Measurements from ENCODE around the gene DOCK6. TPM values are rescaled to one million over a fixed set of nuclear protein-coding genes. Genes with fewer than 3 reads are reported as not detected.
"Not testable (repeated sequence)": the region's sequence is repeated elsewhere in the genome, so short reads cannot be mapped to it uniquely, and the experiment has no call there.

Gene DOCK6
- total RNA-seq, 4 donors from 2014 or later, result 19.7 to 94.0 (median 33.3) TPM

DNA sequence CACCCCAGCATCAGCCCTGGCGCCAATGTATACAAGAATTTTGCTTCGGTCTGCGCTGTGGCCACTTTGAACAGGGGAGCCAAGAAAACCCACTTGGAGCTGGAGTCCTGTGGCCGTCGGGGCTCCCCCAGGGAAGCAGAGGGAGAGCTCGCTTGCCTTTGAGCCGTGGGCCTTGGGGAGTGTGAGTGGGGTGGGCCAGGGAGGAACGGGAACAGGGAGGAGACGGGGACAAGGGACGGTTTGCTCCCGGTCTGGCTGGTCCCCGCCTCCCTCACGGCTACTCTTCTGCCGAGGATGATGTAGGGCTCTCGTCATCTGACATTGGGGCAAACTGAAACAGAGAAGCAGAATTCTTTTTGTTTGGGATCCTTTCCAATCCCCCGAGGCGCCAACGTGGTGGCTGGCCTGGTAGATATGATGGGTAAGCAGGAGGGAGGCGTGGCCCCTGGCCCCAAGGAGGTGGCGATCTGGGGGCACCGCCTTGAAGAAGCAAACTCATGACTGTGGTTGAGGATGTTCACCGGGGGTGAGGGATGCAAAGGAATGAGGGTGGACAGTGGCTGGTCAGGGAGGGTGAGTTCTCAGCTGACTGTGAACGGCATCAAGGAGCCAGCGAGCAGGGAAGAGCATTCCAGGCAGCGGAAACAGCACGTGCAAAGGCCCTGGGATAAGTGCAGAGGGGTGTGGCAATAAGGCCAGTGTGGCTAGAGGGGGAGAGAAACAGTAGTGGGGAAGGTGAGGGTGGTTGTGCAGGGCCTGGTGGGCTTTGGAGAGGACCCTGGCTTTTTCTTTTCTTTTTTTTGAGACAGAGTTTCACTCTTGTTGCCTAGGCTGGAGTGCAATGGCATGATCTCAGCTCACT is 95.8 kb downstream of the DOCK6 start:
- WGBS, 2 donors, result 64 to 70% methylated on average over 6 to 26 of the region's 26 CpGs
- Histone ChIP-seq H3K36me3 (peaks cover 0 to 44% (median 11%) of the 10 kb centered on the region in 3 donors), H3K9me3 (no peaks in the 10 kb centered on the region), H3K27me3 (no peaks in the 10 kb centered on the region), H3K27ac (peak overlapping the region; percentile 73 to 88 (median 86)), H3K4me3 (no peak overlapping the region), H3K4me1 (peaks cover 0 to 78% (median 37%) of the 10 kb centered on the region in 3 donors)
- DNase-seq, result no peak
- intact Hi-C loops (cut with DNase I), result no loop called here
- no peak for TF ChIP-seq CTCF (IDR thresholded peaks at IDR 0.05)
- TF ChIP-seq POLR2A (IDR thresholded peaks at IDR 0.05), result no peak

GRCh38 chr19:11165486-11166030 is 96.8 kb downstream of the DOCK6 start:
- no peaks in the 10 kb centered on the region for H3K9me3 ChIP-seq
- no peak for TF ChIP-seq CTCF (IDR thresholded peaks at IDR 0.05)
- TF ChIP-seq POLR2A (IDR thresholded peaks at IDR 0.05), result no peak
- WGBS, 2 donors, result 58 to 70% methylated on average over 7 to 8 of the region's 13 CpGs
- H3K4me3 ChIP-seq, result no peak overlapping the region
- peaks cover 0 to 72% (median 37%) of the 10 kb centered on the region in 3 donors for H3K4me1 ChIP-seq
- peaks cover 0 to 35% (median 11%) of the 10 kb centered on the region in 3 donors for H3K36me3 ChIP-seq
- H3K27ac ChIP-seq, result peak overlapping the region; percentile 73 to 88 (median 86)
- H3K27me3 ChIP-seq, result no peaks in the 10 kb centered on the region
- DNase-seq, result no peak
- intact Hi-C loops (cut with DNase I), result no loop called here

- Histone ChIP-seq H3K27me3 (no peaks in the 10 kb centered on the region), H3K9me3 (no peaks in the 10 kb centered on the region), H3K4me3 (peak overlapping the region in 1 of 4 donors; percentile 39), H3K4me1 (peaks cover 0 to 69% (median 37%) of the 10 kb centered on the region in 3 donors), H3K27ac (peak overlapping the region; percentile 73 to 88 (median 86)), H3K36me3 (peaks cover 0 to 29% (median 6%) of the 10 kb centered on the region in 3 donors)
- peak in 1 of 4 donors; percentile 15 for TF ChIP-seq POLR2A (IDR thresholded peaks at IDR 0.05)
- no peak for TF ChIP-seq CTCF (IDR thresholded peaks at IDR 0.05)
- WGBS, 2 donors, result 59 to 74% methylated on average over 10 to 13 of the region's 17 CpGs
- intact Hi-C loops (cut with DNase I), result no loop called here
- DNase-seq, result no peak
Measured at GRCh38 chr19:11164879-11165406, 97.4 kb downstream of the DOCK6 start.

GRCh38 chr19:11164296-11164695 is 98.0 kb downstream of the DOCK6 start:
- Histone ChIP-seq H3K27ac (peak overlapping the region; percentile 48 to 88 (median 86)), H3K36me3 (peaks cover 0 to 23% (median 2%) of the 10 kb centered on the region in 3 donors), H3K4me3 (peak overlapping the region in 1 of 4 donors; percentile 39), H3K27me3 (no peaks in the 10 kb centered on the region), H3K9me3 (no peaks in the 10 kb centered on the region), H3K4me1 (peaks cover 0 to 69% (median 39%) of the 10 kb centered on the region in 3 donors)
- no peak for DNase-seq
- intact Hi-C loops (cut with DNase I), result no loop called here
- TF ChIP-seq POLR2A (IDR thresholded peaks at IDR 0.05) (no peak), CTCF (IDR thresholded peaks at IDR 0.05) (no peak)
- 65 to 72% methylated on average over 11 of the region's 11 CpGs for WGBS, 2 donors

DNA sequence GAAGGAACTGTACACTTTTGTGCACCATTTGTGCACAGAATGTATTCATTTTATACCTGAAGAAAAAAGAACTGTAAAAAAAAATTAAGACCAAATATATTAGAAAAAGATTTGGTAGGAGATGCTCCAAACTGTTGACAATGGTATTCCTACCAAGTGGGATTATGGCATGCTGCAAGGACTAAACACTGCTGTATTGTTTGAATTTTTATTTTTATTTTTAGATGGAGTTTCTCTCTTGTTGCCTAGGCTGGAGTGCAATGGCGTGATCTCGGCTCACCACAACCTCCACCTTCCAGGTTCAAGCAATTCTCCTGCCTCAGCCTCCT is 101.9 kb downstream of the DOCK6 start:
- H3K4me3 ChIP-seq; H3K27me3 ChIP-seq; H3K9me3 ChIP-seq; intact Hi-C loops (cut with DNase I); H3K36me3 ChIP-seq; DNase-seq: not testable (repeated sequence)
- WGBS, 2 donors, result 82 to 100% methylated on average over 2 of the region's 2 CpGs
- H3K4me1 ChIP-seq, result peaks cover 8 to 64% (median 36%) of the 10 kb centered on the region in 3 donors
- H3K27ac ChIP-seq, result peak overlapping the region in 3 of 4 donors; percentile 74 to 81 (median 76)
